ENCODE measurements around the gene COMMD7.
"Not testable (repeated sequence)": the region's sequence is repeated elsewhere in the genome, so short reads cannot be mapped to it uniquely, and the experiment has no call there.

The COMMD7 gene

GRCh38 chr20:32765230-32765875, 22.1 kb upstream of the COMMD7 start:
- not testable (repeated sequence) for ATAC-seq, DNase-seq

DNA sequence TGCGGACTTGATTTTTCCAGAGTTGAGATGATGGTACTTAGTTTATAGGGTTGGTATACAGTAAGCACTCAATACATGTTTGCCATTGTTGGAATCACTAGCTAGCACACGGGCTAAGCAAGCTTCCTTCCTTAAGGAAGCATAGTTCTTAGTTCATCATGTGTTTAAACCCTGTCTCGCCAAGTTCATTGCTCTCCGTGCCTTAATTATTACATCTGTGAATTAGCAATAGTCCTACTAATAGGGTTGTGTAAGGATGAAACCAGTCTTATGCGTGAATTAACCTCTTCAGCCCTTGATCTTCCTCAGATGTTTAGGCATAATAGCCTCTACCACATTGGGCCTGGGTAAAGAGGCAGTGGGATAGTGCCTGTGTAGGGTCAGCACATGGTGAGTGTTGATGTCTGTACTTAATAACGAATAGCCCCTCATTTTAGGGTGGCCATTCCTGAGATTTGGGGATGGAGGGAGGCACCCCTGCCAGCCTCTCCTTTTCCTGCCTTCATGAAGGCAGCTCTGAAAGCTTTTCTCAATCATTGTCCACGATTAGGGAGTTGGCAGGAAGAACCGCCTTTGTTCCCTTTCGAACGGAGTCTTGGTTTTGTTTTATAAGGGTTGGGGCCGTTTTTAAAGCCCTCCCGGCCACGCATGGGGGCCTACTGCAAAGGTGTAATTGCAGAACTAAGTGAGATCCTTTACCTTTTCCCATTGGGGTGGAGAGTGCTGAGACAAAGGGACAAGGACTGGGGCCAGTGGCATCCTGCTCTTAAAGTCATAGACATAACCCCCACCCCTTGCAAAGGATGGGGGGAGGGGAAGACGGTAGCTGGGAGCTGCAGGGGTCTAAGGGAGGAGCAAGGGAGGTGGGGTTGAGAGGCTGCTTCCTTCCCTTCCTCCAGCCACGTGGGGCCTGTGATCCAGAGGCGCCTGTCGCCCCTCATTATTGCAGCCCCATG, 21.0 kb upstream of the COMMD7 start:
- DNase-seq, result no peak
- no peak for ATAC-seq

GRCh38 chr20:32763202-32764004, 20.1 kb upstream of the COMMD7 start:
- DNase-seq (no peak), ATAC-seq (no peak)

GRCh38 chr20:32762754-32763201, 19.5 kb upstream of the COMMD7 start:
- ATAC-seq (no peak), DNase-seq (peak; percentile 24)

GRCh38 chr20:32761831-32762753, 18.8 kb upstream of the COMMD7 start, which contains the start of gene DNMT3B:
Gene DNMT3B, plus strand, starts transcription at chr20:32762385. Its CDS starts 17,939 bp downstream, at chr20:32780324.
- DNase-seq (peak; percentile 82), ATAC-seq (peak; percentile 70)

GRCh38 chr20:32761417-32761830, 18.2 kb upstream of the COMMD7 start:
- ATAC-seq, result no peak

GRCh38 chr20:32756156-32756555, 12.9 kb upstream of the COMMD7 start:
- ATAC-seq (no peak), DNase-seq (no peak)

More at GRCh38 chr20:32761417-32761830, 18.2 kb upstream of the COMMD7 start:
- no peak for DNase-seq

GRCh38 chr20:32753731-32754130, 10.5 kb upstream of the COMMD7 start:
- no peak for DNase-seq
- ATAC-seq, result no peak

DNA sequence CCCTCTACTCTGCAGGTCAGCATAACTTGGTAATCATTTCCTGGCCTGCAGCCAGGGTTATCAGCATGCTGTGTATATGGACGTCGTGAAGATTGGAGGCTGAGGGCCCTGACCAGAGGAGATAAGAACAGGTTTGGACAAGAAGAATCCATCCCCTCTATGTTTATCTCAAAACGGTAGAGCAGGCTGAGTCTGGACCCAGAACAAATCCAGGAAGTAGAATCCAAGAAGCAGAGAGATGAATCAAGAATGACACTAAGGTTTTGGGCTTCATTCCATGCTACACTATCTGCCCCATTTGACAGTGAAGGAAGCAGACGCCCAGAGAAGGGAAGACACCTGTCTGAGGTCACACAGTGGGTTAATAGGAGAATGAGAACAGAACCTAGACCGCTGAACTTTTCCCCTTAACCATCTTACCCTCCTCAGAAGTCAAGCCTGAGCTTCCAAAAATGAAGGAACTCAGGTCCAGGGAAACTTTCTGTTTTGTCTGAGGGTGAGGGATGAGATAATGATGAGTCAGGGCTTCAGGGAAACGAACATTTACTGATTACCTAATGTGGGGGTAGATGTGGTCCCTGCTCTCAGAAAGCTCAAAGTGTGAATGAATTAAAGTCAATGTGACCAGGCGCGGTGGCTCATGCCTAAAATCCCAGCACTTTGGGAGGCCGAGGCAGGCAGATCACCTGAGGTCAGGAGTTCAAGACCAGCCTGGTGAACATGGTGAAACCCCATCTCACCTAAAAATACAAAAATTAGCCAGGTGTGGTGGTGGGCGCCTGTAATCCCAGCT, 9.4 kb upstream of the COMMD7 start:
- ATAC-seq, result peak; percentile 55
- DNase-seq, result no peak

DNA sequence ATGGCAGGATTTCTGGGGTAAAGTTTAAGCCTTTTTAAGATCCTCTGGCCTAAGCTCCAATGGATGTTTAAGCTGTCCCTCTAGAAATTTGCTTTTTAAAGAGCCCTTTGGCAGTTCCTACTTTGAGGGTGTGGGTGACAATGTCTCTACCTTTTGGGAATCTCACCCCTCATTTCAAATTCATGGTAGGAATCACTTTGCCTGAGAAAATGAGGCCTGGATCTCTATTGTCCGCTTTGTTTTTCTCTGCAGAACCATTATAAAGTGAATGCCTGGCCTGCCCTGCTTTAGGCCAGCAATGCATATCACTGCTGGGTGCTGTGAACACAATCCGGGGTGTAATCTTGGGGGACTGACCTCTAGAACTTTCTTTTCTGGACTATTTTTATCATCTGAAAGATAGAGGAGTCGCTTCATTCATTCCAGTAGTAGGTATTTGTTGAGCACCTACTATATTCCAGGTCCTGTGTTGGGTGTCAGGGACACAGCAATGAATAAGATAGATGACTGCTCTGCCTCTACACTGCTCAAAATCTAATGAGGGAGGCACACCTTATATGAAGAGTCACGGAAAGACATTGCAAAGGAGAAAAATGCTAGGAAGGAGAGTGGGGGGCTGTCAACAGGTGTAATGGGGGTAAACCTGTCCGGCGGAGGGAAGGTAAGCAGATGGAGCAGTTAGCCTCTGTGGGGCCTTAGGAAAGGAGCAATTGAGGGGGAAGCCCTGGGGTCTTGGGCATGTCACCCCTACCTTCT, 8.6 kb upstream of the COMMD7 start:
- no peak for DNase-seq
- ATAC-seq, result no peak

DNA sequence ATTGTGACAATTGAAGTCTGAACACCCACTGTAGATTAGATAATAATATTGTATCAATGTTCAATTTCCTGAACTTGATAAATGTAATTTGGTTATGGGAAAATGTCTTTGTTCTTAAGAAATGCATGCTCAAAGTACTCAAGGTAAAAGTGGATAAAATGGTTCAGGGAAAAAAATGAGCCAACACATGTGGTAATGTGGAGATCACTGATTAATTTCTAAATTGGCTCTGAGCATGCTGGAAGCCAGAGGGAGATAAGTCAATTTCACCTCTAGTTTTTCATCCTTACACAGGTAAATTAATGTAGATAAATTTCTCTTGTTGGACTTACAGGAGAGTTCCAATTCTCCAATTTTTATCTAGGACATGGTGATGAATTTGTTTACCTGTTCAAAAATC, 8.0 kb upstream of the COMMD7 start:
- ATAC-seq (no peak), DNase-seq (no peak)

GRCh38 chr20:32749914-32750637, 6.8 kb upstream of the COMMD7 start:
- ATAC-seq, result no peak
- no peak for DNase-seq

- no peak for ATAC-seq
- DNase-seq, result peak; percentile 34
These were observed 688 bp downstream of the COMMD7 start for GRCh38 chr20:32742322-32743236.

DNA sequence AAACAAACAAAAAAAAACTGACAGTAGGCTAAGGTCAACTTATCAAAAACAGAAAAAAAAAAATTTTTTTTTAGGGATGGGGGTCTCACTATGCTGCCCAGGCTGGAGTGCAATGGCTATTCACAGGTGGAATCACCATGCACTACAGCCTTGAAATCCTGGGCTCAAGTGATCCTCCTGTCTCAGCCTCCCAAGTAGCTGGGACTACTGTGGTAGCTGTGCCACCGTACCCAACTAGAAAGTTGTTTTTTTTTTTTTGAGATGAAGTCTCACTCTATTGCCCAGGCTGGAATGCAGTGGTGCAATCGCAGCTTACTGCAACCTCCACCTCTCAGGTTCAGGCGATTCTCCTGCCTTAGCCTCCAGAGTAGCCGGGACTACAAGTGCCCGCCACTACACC, 2.1 kb downstream of the COMMD7 start:
- ATAC-seq, result no peak
- DNase-seq, result no peak

- ATAC-seq (peak; percentile 74), DNase-seq (peak; percentile 31)
These were observed 5.7 kb downstream of the COMMD7 start for GRCh38 chr20:32737371-32738223.

DNA sequence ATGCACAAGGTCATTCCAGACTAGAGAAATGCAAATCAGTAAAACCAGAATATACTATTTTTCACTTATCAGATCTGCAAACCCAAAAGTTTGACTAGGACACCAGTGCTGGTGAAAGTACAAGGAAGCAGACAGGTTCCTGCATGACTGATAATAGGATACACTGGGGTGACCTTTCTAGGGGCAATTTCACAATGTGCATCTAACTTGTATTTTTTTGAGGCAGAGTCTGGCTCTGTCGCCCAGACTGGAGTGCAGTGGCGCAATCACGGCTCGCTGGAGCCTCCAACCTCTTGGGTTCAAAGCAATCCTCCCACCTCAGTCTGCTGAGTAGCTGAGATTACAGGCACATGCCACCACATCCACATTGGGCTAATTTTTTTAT, 11.4 kb downstream of the COMMD7 start:
- ATAC-seq (no peak), DNase-seq (no peak)

GRCh38 chr20:32729334-32729733, 13.9 kb downstream of the COMMD7 start:
- not testable (repeated sequence) for DNase-seq, ATAC-seq
